NT2/D1 (cell line): ENCODE data around the gene TRIL.

Experiments used
- DNase-seq: peaks from one replicate; pipeline ENCODE4 v3.0.0-alpha.2; 2011; ENCODE audit warnings: low read depth, low spot score
- H3K27me3 ChIP-seq: 2 replicates; pipeline ENCODE4 v1.6.0; 2011; ENCODE audit warnings: mild to moderate bottlenecking; ENCODE audit not compliant: insufficient read length, insufficient read depth
- H3K36me3 ChIP-seq: 2 replicates; pipeline ENCODE4 v1.6.1; 2011; ENCODE audit warnings: mild to moderate bottlenecking, low read length, mixed read lengths; ENCODE audit not compliant: insufficient read depth, insufficient read length
- H3K4me1 ChIP-seq: 2 replicates; pipeline ENCODE4 v1.5.1; 2011; ENCODE audit not compliant: insufficient read depth, insufficient read length
- H3K4me3 ChIP-seq: 2 replicates; pipeline ENCODE4 v1.5.1; 2011; ENCODE audit warnings: low read depth; ENCODE audit not compliant: insufficient read length
- H3K9ac ChIP-seq: 2 replicates; pipeline ENCODE4 v1.6.0; 2011; ENCODE audit warnings: low read depth; ENCODE audit not compliant: insufficient read length
- H3K9me3 ChIP-seq: 2 replicates; pipeline ENCODE4 v1.5.1; 2011; ENCODE audit warnings: mild to moderate bottlenecking, low read length; ENCODE audit not compliant: insufficient read depth
- SUZ12 ChIP-seq: IDR thresholded peaks from 2 replicates; pipeline ENCODE4 v1.6.1; 2011; ENCODE audit not compliant: insufficient read length, insufficient read depth; ENCODE audit errors: extremely low read depth
- YY1 ChIP-seq: IDR thresholded peaks from 2 replicates; pipeline ENCODE4 v1.6.1; 2011; ENCODE audit not compliant: insufficient read length, insufficient read depth
- ZNF274 ChIP-seq: IDR thresholded peaks from 2 replicates; pipeline ENCODE4 v1.6.1; 2011; ENCODE audit warnings: mild to moderate bottlenecking, low read depth, low read length

The TRIL gene

GRCh38 chr7:28964056-28964455 is 5.9 kb upstream of the TRIL start:
- Histone ChIP-seq H3K4me3 (no peak overlapping the region), H3K9ac (no peak overlapping the region), H3K36me3 (no peaks in the 10 kb centered on the region), H3K4me1 (peaks cover 3% of the 10 kb centered on the region), H3K9me3 (no peaks in the 10 kb centered on the region), H3K27me3 (peaks cover 11% of the 10 kb centered on the region)
- TF ChIP-seq YY1 (no peak), ZNF274 (no peak), SUZ12 (no peak)
- no peak for DNase-seq

- peaks cover 5% of the 10 kb centered on the region; the same call in 1 of the 2 replicates for H3K9me3 ChIP-seq
- peaks cover 10% of the 10 kb centered on the region for H3K4me1 ChIP-seq
- H3K4me3 ChIP-seq = no peak overlapping the region
- no peak for DNase-seq
- no peaks in the 10 kb centered on the region for H3K36me3 ChIP-seq
- H3K27me3 ChIP-seq = peaks cover 32% of the 10 kb centered on the region
- TF ChIP-seq ZNF274 (no peak), YY1 (no peak), SUZ12 (no peak)
- no peak overlapping the region for H3K9ac ChIP-seq
These were observed 3.8 kb upstream of the TRIL start for GRCh38 chr7:28961972-28962371.

GRCh38 chr7:28960071-28960840 is 2.1 kb upstream of the TRIL start:
- no peak for TF ChIP-seq SUZ12
- TF ChIP-seq YY1 = no peak
- TF ChIP-seq ZNF274 = no peak
- Histone ChIP-seq H3K9me3 (peaks cover 18% of the 10 kb centered on the region; the same call in 1 of the 2 replicates), H3K4me3 (no peak overlapping the region), H3K36me3 (no peaks in the 10 kb centered on the region), H3K9ac (no peak overlapping the region), H3K4me1 (peaks cover 13% of the 10 kb centered on the region), H3K27me3 (peaks cover 44% of the 10 kb centered on the region)
- no peak for DNase-seq

- Histone ChIP-seq H3K9me3 (peaks cover 19% of the 10 kb centered on the region; the same call in 1 of the 2 replicates), H3K27me3 (peaks cover 44% of the 10 kb centered on the region), H3K36me3 (no peaks in the 10 kb centered on the region), H3K9ac (peak overlapping the region; percentile 43), H3K4me3 (peak overlapping the region; percentile 56), H3K4me1 (peaks cover 15% of the 10 kb centered on the region)
- DNase-seq = no peak
- TF ChIP-seq ZNF274 = no peak
- no peak for TF ChIP-seq SUZ12
- TF ChIP-seq YY1 = no peak
These were observed 834 bp upstream of the TRIL start for GRCh38 chr7:28958980-28959347.

- Histone ChIP-seq H3K4me3 (peak overlapping the region; percentile 56), H3K36me3 (no peaks in the 10 kb centered on the region), H3K27me3 (peaks cover 44% of the 10 kb centered on the region), H3K4me1 (peaks cover 15% of the 10 kb centered on the region), H3K9ac (peak overlapping the region; percentile 43), H3K9me3 (peaks cover 19% of the 10 kb centered on the region; the same call in 1 of the 2 replicates)
- DNase-seq = no peak
- TF ChIP-seq YY1 = no peak
- no peak for TF ChIP-seq SUZ12
- no peak for TF ChIP-seq ZNF274
These were observed 337 bp downstream of the TRIL start for GRCh38 chr7:28957751-28958234.

GRCh38 chr7:28957064-28957750 is 923 bp downstream of the TRIL start:
- Histone ChIP-seq H3K4me1 (peaks cover 15% of the 10 kb centered on the region), H3K9me3 (peaks cover 19% of the 10 kb centered on the region; the same call in 1 of the 2 replicates), H3K36me3 (no peaks in the 10 kb centered on the region), H3K4me3 (peak overlapping the region; percentile 56), H3K9ac (peak overlapping the region; percentile 43), H3K27me3 (peaks cover 44% of the 10 kb centered on the region)
- TF ChIP-seq SUZ12 = no peak
- TF ChIP-seq ZNF274 = no peak
- TF ChIP-seq YY1 = no peak
- no peak for DNase-seq

- peaks cover 44% of the 10 kb centered on the region for H3K27me3 ChIP-seq
- peak overlapping the region; percentile 45 for H3K9ac ChIP-seq
- peaks cover 13% of the 10 kb centered on the region for H3K4me1 ChIP-seq
- TF ChIP-seq YY1 = no peak
- no peak overlapping the region for H3K4me3 ChIP-seq
- H3K9me3 ChIP-seq = peaks cover 19% of the 10 kb centered on the region; the same call in 1 of the 2 replicates
- DNase-seq = no peak
- no peaks in the 10 kb centered on the region for H3K36me3 ChIP-seq
These were observed 1.5 kb downstream of the TRIL start for GRCh38 chr7:28956608-28957063.
